MM.1S (cell line): ENCODE measurements around the gene ACAD11.

Source experiments
- EZH2 ChIP-seq: fragments of 300-600 bp; sonication (generic); optimal IDR thresholded peaks from 2 replicates; pipeline ENCODE3; 2017; ENCODE audit warnings: low read depth, mild to moderate bottlenecking, antibody characterized with exemption, low read length, mixed read lengths
- EZH2phosphoT487 ChIP-seq: fragments of 300-600 bp; sonication (generic); IDR thresholded peaks from 2 replicates; pipeline ENCODE4 v1.6.1; 2018; ENCODE audit warnings: antibody characterized with exemption, low read length
- TF ChIP-seq, protein P1 (sequence below): fragments of 300-600 bp; sonication (generic); IDR thresholded peaks from 2 replicates; pipeline ENCODE4 v1.5.1; 2016; ENCODE audit warnings: antibody characterized with exemption, low read length, mixed read lengths

GRCh38 chr3:132536442-132537153, 123.0 kb downstream of the ACAD11 start:
- TF ChIP-seq, protein P1, sequence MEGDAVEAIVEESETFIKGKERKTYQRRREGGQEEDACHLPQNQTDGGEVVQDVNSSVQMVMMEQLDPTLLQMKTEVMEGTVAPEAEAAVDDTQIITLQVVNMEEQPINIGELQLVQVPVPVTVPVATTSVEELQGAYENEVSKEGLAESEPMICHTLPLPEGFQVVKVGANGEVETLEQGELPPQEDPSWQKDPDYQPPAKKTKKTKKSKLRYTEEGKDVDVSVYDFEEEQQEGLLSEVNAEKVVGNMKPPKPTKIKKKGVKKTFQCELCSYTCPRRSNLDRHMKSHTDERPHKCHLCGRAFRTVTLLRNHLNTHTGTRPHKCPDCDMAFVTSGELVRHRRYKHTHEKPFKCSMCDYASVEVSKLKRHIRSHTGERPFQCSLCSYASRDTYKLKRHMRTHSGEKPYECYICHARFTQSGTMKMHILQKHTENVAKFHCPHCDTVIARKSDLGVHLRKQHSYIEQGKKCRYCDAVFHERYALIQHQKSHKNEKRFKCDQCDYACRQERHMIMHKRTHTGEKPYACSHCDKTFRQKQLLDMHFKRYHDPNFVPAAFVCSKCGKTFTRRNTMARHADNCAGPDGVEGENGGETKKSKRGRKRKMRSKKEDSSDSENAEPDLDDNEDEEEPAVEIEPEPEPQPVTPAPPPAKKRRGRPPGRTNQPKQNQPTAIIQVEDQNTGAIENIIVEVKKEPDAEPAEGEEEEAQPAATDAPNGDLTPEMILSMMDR, result no peak
- no peak for TF ChIP-seq EZH2phosphoT487
- TF ChIP-seq EZH2, result no peak
